Measurements from ENCODE around the gene KSR2. TPM values are rescaled to one million over a fixed set of nuclear protein-coding genes. Genes with fewer than 3 reads are reported as not detected.

The KSR2 gene
- total RNA-seq, 2 donors from 2014 or later, result 0.07 TPM; not detected in 1

GRCh38 chr12:117903110-117903840, 65.5 kb downstream of the KSR2 start:
- ATAC-seq (ENCODE audit: insufficient number of reproducible peaks, low FRiP score, low read depth) (no peak), DNase-seq (ENCODE audit: low spot score) (no peak)
- Histone ChIP-seq H3K4me3 (no peak overlapping the region), H3K36me3 (no peaks in the 10 kb centered on the region), H3K9me3 (no peaks in the 10 kb centered on the region), H3K27ac (no peak overlapping the region), H3K4me1 (ENCODE audit: control insufficient read depth in 1 of 2, low read depth in 2 of 2) (no peaks in the 10 kb centered on the region), H3K27me3 (replicated peaks; ENCODE audit: insufficient read depth) (no peaks in the 10 kb centered on the region)
- no peak for TF ChIP-seq CTCF (IDR thresholded peaks at IDR 0.05)

GRCh38 chr12:117901631-117902030, 67.2 kb downstream of the KSR2 start:
- ATAC-seq (ENCODE audit: insufficient number of reproducible peaks, low FRiP score, low read depth) (no peak), DNase-seq (ENCODE audit: low spot score) (no peak)
- Histone ChIP-seq H3K9me3 (no peaks in the 10 kb centered on the region), H3K27ac (no peak overlapping the region), H3K4me1 (ENCODE audit: control insufficient read depth in 1 of 2, low read depth in 2 of 2) (no peaks in the 10 kb centered on the region), H3K4me3 (no peak overlapping the region), H3K36me3 (no peaks in the 10 kb centered on the region), H3K27me3 (replicated peaks; ENCODE audit: insufficient read depth) (no peaks in the 10 kb centered on the region)
- no peak for TF ChIP-seq CTCF (IDR thresholded peaks at IDR 0.05)

- no peaks in the 10 kb centered on the region for H3K9me3 ChIP-seq
- no peaks in the 10 kb centered on the region for H3K36me3 ChIP-seq
- no peak overlapping the region for H3K4me3 ChIP-seq
- no peak overlapping the region for H3K27ac ChIP-seq
- no peak for DNase-seq (ENCODE audit: low spot score)
- H3K4me1 ChIP-seq (ENCODE audit: control insufficient read depth in 1 of 2, low read depth in 2 of 2), result no peaks in the 10 kb centered on the region
- no peak for ATAC-seq (ENCODE audit: insufficient number of reproducible peaks, low FRiP score, low read depth)
- TF ChIP-seq CTCF (IDR thresholded peaks at IDR 0.05), result no peak
- no peaks in the 10 kb centered on the region for H3K27me3 ChIP-seq (replicated peaks; ENCODE audit: insufficient read depth)
Measured at GRCh38 chr12:117900561-117900960, 68.2 kb downstream of the KSR2 start.

- Histone ChIP-seq H3K27ac (no peak overlapping the region), H3K4me3 (no peak overlapping the region), H3K36me3 (no peaks in the 10 kb centered on the region), H3K9me3 (no peaks in the 10 kb centered on the region), H3K27me3 (replicated peaks; ENCODE audit: insufficient read depth) (no peaks in the 10 kb centered on the region), H3K4me1 (ENCODE audit: control insufficient read depth in 1 of 2, low read depth in 2 of 2) (no peaks in the 10 kb centered on the region)
- TF ChIP-seq CTCF (IDR thresholded peaks at IDR 0.05), result no peak
- DNase-seq (ENCODE audit: low spot score) (no peak), ATAC-seq (ENCODE audit: insufficient number of reproducible peaks, low FRiP score, low read depth) (no peak)
Measured at GRCh38 chr12:117897372-117898161, 71.2 kb downstream of the KSR2 start.

- DNase-seq (ENCODE audit: low spot score) (no peak), ATAC-seq (ENCODE audit: insufficient number of reproducible peaks, low FRiP score, low read depth) (no peak)
- H3K4me1 ChIP-seq (ENCODE audit: control insufficient read depth in 1 of 2, low read depth in 2 of 2), result no peaks in the 10 kb centered on the region
- H3K27ac ChIP-seq, result no peak overlapping the region
- H3K36me3 ChIP-seq, result no peaks in the 10 kb centered on the region
- TF ChIP-seq CTCF (IDR thresholded peaks at IDR 0.05), result no peak
- H3K27me3 ChIP-seq (replicated peaks; ENCODE audit: insufficient read depth), result no peaks in the 10 kb centered on the region
- no peaks in the 10 kb centered on the region for H3K9me3 ChIP-seq
- H3K4me3 ChIP-seq, result no peak overlapping the region
Measured at GRCh38 chr12:117896009-117896408, 72.8 kb downstream of the KSR2 start.
